Measurements from ENCODE around the gene RAB8B.
"Not testable (repeated sequence)": the region's sequence is repeated elsewhere in the genome, so short reads cannot be mapped to it uniquely, and the experiment has no call there.

Gene RAB8B

GRCh38 chr15:63186065-63186464 is 3.3 kb upstream of the RAB8B start:
- no peak for DNase-seq

GRCh38 chr15:63187589-63188226 is 1.7 kb upstream of the RAB8B start:
- no peak for DNase-seq

- peak; percentile 48 for DNase-seq
Measured at GRCh38 chr15:63188247-63188925, 1.0 kb upstream of the RAB8B start.

- DNase-seq = peak; percentile 80
Measured at GRCh38 chr15:63189941-63190768, 749 bp downstream of the RAB8B start.

- peak; percentile 71 for DNase-seq
Measured at GRCh38 chr15:63190769-63191649, 1.6 kb downstream of the RAB8B start.

GRCh38 chr15:63191895-63192618 is 2.7 kb downstream of the RAB8B start:
- DNase-seq = peak; percentile 55

GRCh38 chr15:63192619-63193206 is 3.3 kb downstream of the RAB8B start:
- no peak for DNase-seq

GRCh38 chr15:63194302-63194701 is 4.9 kb downstream of the RAB8B start:
- DNase-seq = no peak

GRCh38 chr15:63194880-63195568 is 5.6 kb downstream of the RAB8B start:
- DNase-seq = no peak

- no peak for DNase-seq
Measured at GRCh38 chr15:63195569-63196015, 6.2 kb downstream of the RAB8B start.

GRCh38 chr15:63196842-63197241 is 7.4 kb downstream of the RAB8B start:
- no peak for DNase-seq

- DNase-seq = no peak
Measured at GRCh38 chr15:63197626-63198025, 8.2 kb downstream of the RAB8B start.

- DNase-seq = no peak
Measured at GRCh38 chr15:63198371-63199250, 9.2 kb downstream of the RAB8B start.

GRCh38 chr15:63200464-63201249 is 11.3 kb downstream of the RAB8B start:
- no peak for DNase-seq

- DNase-seq = no peak
Measured at GRCh38 chr15:63202861-63203260, 13.5 kb downstream of the RAB8B start.

- no peak for DNase-seq
Measured at GRCh38 chr15:63203451-63204090, 14.2 kb downstream of the RAB8B start.

GRCh38 chr15:63206079-63206478 is 16.7 kb downstream of the RAB8B start:
- no peak for DNase-seq

- DNase-seq = not testable (repeated sequence)
Measured at GRCh38 chr15:63208824-63209223, 19.4 kb downstream of the RAB8B start.
